GM12878 (cell line): ENCODE results near the gene CTNNA1.

Source experiments
- CREB1 ChIP-seq: IDR thresholded peaks from 2 replicates; pipeline ENCODE4 v1.6.1; 2012; ENCODE audit warnings: low read depth, mild to moderate bottlenecking, inconsistent platforms
- POLR2A ChIP-seq: IDR thresholded peaks from 2 replicates; pipeline ENCODE4 v1.6.1; 2011; ENCODE audit warnings: low read depth, mild to moderate bottlenecking, low read length

- no peak for TF ChIP-seq CREB1
- no peak for TF ChIP-seq POLR2A
Observed at GRCh38 chr5:138914338-138914737, 161.1 kb downstream of the CTNNA1 start.
